GM21528 (cell line): ENCODE results near the gene MZT2A.
"Not testable (repeated sequence)": the region's sequence is repeated elsewhere in the genome, so short reads cannot be mapped to it uniquely, and the experiment has no call there.

Source experiments
- ATAC-seq: cut with Tn5 transposase; IDR thresholded peaks from one replicate; pipeline ENCODE4 v1.9.1; 2021; ENCODE audit warnings: mild to moderate bottlenecking, moderate library complexity; ENCODE audit not compliant: unreplicated experiment, low FRiP score

MZT2A gene

DNA sequence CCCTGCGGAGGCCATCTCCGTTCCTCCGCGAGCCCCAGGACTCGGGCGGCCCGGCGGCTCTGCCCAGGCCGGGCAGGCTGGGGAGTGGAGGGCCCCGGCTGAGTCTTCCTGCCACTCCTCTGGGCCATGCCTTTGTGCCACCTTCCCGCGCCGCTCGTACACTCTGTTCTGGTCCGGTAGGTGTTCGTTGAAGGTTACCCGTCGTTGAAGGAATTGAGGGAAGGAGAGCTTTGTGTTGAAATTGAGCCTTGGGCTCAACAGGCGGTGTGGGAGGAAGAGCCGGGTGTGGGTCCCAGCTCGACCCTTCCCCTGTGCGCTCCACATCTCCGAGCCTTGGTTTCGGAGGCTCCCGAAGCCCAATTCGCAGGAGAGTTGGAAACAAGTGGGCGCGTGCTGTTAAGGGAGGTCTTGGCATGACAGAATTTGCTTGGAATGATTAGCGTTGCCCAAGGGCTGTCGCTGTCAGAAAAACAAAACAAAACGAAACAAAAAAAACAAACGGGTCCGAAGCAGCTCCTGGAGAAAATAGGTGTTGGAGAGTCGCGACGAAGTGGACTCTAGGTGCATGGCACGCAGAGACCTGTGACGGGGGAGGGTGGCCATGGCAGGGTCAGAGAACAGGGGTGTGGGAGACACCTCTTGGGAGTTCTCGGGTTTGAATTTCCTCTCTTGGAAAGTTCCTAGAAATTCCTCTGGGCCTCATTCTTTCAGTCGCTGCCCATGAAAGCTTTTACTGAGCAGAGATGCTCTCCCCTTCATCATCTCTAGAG, 1.2 kb upstream of the MZT2A start:
- peak; percentile 31 for ATAC-seq

DNA sequence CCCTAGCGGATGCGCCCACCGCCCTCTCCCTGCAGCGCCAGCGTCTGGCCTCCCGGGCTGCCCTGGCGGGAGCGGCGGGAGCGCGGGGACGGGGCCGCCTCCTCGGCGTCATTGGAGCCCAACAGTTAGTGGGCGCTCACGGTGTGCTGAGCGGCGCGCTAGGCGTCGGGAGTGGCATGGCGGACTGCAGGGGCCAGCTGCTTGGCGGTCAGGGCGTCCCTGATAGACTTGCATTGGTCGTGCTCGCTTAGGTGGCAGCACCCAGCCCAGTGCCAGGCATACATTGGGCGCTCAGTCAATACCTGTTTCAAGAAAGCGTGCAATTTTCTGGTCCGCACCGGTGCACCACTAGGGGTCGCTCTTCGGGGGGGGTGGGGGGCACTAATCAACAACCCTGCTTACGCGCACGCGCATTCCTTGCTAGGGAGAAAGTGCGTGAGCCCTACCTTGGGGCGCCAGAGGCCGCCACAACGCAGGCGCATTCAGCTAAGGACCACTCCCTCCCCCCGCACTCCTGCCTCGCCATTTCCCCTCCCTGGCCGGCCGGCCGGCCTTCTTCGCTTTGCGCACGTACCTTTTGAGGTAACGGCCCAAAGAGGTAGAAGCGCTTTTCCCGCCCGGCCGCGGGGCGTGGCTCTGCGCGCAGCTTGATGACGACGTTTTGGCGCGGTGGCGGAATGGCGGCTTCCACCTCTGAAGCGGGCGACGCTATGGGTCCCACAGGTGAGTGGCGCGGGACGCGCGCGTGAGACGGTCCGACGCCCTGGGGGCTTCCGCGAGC, 411 bp upstream of the MZT2A start:
- peak; percentile 72 for ATAC-seq

DNA sequence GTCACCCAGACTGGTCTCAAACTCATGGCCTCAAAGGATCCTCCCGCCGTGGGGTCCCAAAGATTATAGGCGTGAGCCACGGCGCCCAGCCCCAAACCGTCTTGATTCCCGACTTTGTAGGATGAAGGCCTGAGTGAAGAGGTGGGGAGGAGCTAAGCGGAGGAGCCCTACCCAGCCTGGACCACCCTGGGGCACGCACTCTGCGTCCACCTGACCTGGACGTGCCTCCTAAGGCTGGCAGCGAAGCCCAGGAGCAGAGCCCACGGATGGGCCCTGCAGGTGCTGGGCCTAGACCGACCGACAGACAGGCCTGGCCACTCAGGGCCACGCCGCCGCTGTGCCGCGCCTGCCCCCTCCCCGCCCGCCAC, 744 bp downstream of the MZT2A start:
- peak; percentile 16 for ATAC-seq

DNA sequence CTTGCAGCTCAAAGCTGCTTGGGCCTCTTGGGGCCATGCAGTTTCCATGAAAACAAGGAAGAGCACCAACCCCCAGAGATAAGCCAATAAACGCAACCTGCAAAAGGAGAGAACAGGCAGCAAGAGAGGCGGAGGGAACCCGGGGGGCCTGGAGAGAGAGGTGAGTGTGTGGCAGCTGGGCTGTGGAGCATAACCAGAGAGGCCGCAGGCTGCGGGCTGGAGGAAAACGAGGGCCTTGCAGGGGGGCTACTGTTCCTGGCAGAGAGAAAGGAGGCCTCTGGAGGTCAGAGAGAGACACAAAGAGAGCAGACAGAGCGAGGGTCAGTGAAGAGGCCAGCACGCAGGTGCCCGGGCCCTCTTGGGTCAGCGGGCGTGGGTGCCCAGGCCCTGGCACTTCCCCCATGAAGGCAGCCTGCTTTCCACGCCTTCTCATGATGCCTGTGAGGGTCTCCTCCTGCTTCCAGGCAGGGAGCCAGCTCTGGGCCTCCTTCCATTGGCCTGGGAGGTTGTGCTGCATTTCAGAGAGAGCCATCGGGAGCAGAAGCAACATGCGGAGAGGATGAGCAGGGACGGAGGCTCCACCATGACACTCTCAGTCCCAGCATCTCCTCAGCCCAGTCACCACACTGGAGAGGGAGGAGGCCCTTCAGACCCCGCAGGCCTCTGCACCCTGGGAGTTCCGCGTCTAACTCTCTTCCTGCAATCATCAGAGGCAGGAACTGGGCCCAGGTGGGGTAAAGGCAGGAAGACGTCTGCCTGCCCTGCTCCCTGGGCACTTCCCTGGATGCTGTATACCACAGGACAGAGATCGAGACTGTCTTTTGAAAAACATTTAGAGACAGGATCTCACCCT, 1.4 kb downstream of the MZT2A start:
- ATAC-seq, result not testable (repeated sequence)

DNA sequence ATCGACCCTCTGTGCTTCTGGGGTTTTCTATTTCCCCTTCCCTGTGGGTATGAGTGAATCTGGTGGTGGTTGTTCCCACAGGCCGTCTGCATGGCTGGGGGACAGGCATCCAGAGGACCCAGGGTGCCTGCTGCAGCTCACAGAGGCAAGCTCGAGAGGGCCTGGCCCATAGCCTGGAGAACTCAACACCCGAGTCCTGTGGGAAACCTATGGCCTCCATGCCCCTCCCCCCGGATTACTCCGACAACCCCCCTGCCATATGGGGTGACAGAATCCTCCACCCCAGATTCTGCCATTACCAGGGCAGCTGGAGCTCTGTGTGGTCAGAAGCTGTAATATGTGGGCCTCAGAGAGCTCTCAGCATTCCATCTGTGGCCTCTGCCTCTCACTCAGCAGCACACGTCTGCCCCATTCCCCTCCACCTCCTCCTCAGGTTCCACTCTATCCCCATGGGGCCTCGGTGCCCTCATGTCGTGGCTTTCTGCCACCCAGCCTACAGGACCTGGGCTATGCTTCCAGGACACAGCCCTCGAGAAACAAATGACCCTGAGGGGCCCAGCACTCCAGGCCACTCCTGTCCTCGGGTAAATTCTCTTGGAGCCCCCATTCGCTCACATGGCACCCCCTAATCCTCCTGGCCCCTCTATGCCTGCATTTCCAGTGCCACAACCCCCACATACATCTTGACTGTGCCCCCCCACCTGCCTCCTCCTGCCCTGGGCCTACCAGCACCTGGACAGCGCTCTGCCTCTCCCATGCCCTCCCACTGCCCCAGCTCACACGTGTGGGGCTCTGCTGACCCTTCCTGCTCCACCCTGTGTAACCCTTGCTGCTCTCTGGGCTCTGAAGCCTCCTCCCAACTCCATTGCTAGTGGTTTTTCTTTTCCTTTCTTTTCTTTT, 3.6 kb downstream of the MZT2A start:
- ATAC-seq, result no peak

DNA sequence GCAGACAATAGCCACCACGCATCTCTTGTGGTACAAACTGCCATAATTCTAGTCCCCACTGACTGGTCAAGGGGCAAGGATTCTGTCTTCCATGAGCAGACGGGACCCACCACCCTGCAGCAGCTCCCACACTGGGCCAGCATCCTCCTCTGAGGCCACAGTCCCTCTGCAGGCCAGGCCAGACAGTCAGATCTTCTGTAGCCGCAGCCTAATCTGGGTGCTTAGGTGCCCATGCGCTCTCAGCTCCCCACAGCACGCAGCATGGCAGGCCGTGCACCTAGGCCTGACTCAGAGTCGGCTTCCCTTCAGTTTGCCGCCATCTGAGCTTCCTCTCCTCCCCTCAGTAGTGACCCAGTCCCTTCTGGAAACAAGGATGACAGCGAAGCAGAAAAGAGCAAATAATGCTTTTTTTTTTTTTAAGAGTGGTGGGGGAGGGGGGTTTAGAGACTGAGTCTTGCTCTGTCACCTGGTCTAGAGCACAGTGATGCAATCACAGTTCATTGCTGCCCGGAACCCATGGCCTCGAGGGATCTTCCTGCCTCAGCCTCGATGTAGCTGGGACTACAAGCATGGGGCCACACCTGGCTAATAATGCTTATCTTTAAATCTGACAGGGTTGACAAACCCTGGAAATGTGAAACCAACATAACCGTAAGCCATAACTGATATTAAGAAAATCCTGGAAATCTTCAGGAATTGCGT, 5.8 kb downstream of the MZT2A start:
- ATAC-seq, result not testable (repeated sequence)

DNA sequence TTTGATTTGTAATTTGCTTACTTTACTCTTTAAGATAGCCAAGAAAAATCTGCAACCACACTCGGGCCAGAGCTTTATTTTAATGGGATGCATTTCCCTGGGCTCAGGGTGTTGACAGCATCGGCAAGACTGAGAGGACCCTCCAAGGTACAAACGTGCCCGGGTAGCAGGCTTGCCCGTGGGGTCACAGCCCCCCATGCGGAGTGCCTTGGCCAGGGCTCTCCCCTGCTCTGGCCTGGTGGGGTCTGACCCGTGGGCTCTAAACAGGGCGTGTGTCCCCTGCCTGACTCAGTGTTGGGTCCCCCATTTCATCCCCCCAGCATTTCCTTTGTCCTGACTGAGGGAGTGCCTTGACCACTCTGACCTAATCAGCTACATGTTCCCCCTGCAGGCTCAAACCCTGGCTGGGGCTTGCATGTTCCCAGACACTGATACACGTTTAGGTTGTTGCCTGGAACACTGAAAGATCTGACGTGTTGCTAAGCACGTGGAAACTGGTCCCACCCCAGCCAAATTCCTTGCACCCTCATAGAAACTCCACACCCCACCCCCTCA, 7.2 kb downstream of the MZT2A start:
- ATAC-seq, result not testable (repeated sequence)

DNA sequence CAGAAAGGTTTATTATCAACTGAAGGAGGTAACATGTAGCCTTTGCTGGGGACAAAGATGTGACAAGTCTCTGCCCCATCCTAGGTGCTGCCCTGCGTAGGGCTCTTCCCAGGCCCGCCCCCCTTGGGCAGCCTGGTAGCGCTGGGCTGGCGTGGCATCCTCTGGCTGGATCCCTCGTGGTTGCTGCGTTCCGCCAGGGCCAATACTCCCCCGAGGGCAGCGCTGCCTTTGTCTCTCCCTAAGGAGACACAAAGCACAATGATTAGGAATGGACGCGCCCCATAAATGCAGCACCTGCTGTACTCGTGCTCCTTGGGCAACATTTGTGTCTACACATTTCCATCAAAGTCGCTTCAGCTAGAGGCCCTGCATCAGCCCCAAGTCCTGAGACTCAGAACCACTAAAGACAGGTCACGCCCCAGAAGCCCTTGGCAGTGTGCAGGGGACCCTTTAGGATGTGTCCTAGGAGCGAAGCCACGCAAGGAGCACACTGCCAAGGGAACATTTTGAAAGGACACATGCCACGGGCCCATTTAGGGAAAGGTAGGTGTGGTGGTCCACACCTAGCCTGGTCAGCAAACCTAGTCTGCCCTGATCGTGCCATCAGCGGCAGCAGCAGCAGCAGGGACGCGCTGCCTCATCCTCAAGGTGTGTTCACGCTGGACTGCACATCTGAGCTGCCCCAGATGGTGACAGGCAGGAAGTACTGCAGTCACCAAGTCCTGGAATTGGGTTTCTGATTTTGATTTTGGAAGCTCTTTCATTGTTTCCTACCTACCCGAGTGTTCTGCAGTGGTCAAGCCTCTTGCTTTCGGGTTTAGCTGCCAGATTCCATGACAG, 8.0 kb downstream of the MZT2A start:
- ATAC-seq, result not testable (repeated sequence)

DNA sequence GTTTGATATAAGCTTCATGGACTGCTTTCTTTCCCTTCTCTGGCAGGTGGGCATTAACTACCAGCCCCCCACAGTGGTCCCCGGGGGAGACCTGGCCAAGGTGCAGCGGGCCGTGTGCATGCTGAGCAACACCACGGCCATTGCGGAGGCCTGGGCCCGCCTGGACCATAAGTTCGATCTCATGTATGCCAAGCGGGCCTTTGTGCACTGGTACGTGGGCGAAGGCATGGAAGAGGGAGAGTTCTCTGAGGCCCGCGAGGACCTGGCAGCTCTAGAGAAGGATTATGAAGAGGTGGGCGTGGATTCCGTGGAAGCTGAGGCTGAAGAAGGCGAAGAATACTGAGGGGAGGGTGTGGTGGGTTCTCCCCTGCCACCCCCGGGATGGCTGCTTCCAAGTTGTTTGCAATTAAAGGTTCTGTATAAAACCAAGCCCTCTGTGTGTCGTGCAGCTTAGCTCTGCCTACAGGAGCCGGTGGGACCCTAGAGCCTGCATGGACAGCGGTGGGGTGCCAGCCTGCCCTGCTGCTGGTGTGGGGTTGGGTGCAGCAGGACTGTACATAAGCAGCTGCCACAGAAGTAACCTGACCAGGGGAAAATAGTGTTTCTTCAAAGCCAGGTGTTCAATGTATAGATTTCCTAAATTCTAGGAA, 9.6 kb downstream of the MZT2A start:
- ATAC-seq, result not testable (repeated sequence)

DNA sequence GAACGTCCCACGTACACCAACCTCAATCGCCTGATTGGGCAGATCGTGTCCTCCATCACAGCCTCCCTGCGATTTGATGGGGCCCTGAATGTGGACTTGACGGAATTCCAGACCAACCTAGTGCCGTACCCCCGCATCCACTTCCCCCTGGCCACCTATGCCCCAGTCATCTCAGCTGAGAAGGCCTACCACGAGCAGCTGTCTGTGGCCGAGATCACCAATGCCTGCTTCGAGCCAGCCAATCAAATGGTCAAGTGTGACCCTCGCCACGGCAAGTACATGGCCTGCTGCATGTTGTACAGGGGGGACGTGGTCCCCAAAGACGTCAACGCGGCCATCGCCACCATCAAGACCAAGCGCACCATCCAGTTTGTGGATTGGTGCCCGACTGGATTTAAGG, 11.8 kb downstream of the MZT2A start:
- ATAC-seq, result not testable (repeated sequence)

DNA sequence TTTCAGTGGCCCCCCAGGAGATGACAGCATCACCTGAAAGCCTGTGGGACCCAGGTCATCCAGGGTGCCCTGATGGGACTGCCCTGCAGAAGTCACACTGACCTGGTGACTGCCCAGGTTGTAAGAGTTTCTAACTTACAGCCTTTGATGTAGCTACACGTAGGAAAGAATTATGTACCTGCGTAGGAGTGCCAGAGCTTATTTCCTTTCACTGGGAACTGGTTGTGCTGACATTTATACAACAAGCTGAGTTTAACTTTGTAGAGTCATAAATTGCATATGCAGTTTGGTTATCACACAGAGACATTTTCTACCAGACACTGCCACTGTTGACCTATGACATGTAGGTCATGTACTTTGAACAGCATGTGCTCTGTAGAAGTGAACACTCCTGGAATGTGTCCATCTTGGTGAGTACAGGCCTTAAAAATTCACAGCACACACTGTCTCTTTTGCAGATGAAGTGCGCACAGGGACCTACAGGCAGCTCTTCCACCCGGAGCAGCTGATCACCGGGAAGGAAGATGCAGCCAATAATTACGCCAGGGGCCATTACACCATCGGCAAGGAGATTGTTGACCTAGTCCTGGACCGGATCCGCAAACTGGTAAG, 13.2 kb downstream of the MZT2A start:
- not testable (repeated sequence) for ATAC-seq

DNA sequence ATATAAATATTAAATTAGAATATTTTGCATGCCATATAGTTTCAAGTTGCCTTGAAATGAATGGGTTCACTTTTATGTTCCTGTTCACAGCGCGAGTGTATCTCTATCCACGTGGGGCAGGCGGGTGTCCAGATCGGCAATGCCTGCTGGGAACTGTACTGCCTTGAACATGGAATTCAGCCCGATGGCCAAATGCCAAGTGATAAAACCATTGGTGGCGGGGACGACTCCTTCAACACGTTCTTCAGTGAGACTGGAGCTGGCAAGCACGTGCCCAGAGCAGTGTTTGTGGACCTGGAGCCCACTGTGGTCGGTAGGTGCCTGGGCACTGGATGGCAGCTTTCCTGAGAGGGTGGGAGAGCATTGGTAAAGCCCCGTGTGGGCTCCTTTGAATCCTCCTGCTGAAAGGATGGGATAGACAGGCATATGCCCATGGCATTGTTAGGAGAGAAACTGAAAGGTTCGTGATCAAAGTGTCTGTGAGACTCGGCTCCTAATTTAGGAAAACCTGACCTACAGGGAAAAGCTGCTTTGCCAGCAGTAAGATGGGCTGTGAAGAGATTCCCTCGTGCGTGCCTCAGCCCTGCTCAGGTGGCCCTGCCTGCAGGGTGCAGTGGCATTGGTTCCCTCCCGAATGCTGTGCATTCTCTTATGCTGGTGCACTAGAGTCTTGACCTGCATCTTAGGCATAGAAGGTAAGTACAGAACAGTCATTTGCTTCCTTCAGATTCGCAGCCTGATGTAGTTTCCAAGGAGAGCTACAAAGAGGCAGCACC, 13.9 kb downstream of the MZT2A start:
- ATAC-seq, result not testable (repeated sequence)

DNA sequence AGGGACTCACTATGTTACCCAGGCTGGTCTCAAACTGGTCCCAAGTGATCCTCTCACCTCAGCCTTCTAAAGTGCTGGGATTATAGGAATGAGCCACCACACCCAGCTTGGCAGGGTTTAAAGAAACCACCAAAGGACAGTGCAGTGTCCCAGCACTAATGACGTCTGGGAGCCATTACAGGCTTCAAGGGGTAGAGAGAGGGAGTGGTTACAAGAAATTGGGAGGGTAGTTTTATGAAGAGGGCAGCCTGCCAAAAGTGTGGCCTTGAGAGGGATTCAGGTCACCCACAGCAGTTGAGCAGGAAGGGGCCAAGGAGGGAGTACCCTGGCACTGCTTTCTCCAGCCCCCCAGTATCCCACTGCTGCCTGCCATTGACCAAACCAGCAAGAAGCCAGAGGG, 15.0 kb downstream of the MZT2A start:
- not testable (repeated sequence) for ATAC-seq

DNA sequence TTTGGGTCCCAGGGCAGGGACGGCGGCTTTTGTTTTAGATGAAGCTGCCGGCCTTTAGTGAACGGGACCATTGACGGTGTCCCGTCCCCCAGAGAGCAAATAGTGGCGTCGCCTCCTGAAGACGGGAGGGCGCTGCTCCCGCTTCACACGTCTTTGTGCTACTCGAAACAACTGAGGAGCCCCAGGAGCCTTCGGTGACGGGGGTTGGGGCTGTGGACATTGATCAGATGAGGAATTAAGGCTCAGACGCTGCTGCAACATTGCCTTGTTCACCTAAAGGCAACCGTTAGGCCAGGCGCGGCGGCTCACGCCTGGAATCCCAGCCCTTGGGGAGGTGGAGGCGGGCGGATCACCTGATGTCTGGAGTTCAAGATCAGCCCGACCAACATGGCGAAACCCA, 15.8 kb downstream of the MZT2A start:
- ATAC-seq, result not testable (repeated sequence)

DNA sequence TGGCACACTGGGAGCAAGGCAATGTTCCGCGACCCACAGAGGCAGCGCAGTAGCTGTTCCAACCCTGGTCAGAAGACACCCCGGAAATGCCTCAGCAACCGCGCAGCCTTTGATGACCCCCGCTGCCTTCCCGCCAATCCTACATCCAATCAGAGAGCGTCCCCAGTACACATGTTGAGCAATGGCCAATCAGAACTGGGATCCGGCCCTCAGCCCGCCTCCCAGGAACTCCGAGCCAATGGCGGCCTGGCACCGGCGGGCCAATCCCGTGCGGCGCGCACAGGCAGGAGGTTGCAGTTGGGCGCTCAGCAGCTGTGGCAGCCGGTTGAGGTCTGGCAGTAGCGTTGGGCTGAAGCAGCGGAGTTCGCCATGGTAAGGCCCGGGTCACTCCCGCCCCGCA, 16.4 kb downstream of the MZT2A start, which contains the start of gene TUBA3D:
Gene TUBA3D, plus strand, starts transcription at position 289 of the 400 bp plus-strand sequence. Its CDS starts 81 bp downstream, at position 370.
- ATAC-seq, result no peak

DNA sequence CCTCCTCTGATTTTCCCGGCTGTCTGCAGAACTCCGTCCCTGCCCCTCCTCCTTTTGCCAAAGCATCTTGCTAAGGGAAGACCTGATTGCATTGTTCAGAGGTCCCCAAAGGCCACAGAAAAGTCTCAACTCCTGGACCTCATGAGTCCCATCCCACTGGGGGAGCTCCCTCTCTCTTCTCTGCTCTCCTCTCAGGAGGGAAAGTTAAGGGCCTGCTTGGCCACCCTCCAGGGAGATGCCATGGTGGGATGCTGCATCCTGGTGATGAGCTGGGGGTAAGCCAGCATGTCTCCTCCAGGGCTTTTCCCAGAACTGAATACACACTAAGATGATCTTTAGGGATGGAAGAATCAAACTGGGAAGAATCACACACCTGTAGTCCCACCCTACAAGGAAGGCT, 18.9 kb downstream of the MZT2A start:
- not testable (repeated sequence) for ATAC-seq
